Measurements from ENCODE around the gene AGAP1.
"Not testable (repeated sequence)": the region's sequence is repeated elsewhere in the genome, so short reads cannot be mapped to it uniquely, and the experiment has no call there.

DNA sequence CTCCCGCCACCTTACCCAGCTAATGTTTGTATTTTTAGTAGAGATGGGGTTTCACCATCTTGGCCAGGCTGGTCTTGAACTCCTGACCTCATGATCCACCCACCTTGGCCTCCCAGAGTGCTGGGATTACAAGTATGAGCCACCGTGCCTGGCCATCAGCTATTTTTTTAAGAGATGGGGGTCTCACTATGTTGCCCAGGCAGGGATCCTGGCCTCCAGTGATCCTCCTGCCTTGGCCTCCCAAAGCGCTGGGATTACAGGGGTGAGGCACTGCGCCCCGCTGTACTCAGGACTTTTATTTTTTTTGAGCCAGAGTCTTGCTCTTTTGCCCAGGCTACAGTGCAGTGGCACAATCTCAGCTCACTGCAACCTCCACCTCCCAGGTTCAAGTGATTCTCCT, 569.0 kb downstream of the AGAP1 start:
- TF ChIP-seq, protein P1, sequence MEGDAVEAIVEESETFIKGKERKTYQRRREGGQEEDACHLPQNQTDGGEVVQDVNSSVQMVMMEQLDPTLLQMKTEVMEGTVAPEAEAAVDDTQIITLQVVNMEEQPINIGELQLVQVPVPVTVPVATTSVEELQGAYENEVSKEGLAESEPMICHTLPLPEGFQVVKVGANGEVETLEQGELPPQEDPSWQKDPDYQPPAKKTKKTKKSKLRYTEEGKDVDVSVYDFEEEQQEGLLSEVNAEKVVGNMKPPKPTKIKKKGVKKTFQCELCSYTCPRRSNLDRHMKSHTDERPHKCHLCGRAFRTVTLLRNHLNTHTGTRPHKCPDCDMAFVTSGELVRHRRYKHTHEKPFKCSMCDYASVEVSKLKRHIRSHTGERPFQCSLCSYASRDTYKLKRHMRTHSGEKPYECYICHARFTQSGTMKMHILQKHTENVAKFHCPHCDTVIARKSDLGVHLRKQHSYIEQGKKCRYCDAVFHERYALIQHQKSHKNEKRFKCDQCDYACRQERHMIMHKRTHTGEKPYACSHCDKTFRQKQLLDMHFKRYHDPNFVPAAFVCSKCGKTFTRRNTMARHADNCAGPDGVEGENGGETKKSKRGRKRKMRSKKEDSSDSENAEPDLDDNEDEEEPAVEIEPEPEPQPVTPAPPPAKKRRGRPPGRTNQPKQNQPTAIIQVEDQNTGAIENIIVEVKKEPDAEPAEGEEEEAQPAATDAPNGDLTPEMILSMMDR (IDR thresholded peaks at IDR 0.05) = not testable (repeated sequence)
- not testable (repeated sequence) for TF ChIP-seq POLR2A (IDR thresholded peaks at IDR 0.05)

All from heart left ventricle (tissue), 13 donors.